ENCODE data around the gene NR2C2. TPM values are rescaled to one million over a fixed set of nuclear protein-coding genes. Genes with fewer than 3 reads are reported as not detected.

Gene NR2C2
- total RNA-seq, 2 donors from 2014 or later, result 33.8 to 41.3 TPM

DNA sequence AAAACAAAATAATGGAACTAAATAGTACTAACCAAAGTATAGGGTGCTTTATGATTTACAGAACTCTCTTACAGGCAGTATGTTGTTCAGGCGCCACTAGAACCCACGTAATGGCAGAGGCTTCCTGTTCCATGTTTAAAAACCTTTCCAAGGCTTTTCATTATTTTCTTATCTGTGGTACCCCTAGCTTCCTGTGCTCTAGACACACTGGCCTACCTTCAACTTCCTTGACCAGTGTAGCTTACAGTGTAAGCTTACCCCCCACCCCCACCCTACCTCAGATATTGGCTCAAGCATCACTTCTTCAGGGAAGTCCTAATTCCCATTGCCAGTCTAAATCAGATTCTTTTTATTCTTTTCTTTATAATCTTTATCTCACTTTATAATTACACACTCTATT is 2.9 kb downstream of the NR2C2 start:
- intact Hi-C loops (cut with DNase I), result no loop called here
- no peak overlapping the region for H3K9ac ChIP-seq (ENCODE audit: low read depth in 2 of 2, low read length in 2 of 2)
- H3K4me1 ChIP-seq, result peaks cover 5% of the 10 kb centered on the region
- H3K36me3 ChIP-seq, result no peaks in the 10 kb centered on the region
- H3K27me3 ChIP-seq, result no peaks in the 10 kb centered on the region
- no peaks in the 10 kb centered on the region for H3K9me3 ChIP-seq
- H3K4me3 ChIP-seq, result no peak overlapping the region
- H3K27ac ChIP-seq, result no peak overlapping the region
- TF ChIP-seq, protein P1, sequence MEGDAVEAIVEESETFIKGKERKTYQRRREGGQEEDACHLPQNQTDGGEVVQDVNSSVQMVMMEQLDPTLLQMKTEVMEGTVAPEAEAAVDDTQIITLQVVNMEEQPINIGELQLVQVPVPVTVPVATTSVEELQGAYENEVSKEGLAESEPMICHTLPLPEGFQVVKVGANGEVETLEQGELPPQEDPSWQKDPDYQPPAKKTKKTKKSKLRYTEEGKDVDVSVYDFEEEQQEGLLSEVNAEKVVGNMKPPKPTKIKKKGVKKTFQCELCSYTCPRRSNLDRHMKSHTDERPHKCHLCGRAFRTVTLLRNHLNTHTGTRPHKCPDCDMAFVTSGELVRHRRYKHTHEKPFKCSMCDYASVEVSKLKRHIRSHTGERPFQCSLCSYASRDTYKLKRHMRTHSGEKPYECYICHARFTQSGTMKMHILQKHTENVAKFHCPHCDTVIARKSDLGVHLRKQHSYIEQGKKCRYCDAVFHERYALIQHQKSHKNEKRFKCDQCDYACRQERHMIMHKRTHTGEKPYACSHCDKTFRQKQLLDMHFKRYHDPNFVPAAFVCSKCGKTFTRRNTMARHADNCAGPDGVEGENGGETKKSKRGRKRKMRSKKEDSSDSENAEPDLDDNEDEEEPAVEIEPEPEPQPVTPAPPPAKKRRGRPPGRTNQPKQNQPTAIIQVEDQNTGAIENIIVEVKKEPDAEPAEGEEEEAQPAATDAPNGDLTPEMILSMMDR (IDR thresholded peaks at IDR 0.05), result no peak
- DNase-seq, result no peak

DNA sequence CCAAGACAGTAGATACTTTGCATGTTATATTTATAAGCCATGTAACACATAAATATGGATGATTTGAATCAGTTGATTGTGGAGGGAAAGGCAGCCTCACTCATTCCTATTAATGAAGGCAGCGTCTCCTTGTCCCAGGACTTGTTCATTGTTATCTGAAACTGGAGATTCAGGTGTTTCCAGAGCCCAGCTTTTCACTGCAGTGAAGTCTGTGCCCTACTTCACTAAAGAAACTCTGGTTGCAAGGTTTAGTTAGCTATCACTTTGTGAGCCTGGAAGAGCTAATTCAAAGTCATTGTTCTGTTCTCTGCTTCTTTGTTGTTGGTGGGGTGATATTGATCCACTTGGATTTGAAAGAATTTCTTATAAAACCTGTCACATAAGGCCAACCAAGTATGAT is 9.8 kb downstream of the NR2C2 start:
- Histone ChIP-seq H3K9ac (ENCODE audit: low read depth in 2 of 2, low read length in 2 of 2) (no peak overlapping the region), H3K4me3 (no peak overlapping the region), H3K27ac (no peak overlapping the region), H3K27me3 (no peaks in the 10 kb centered on the region), H3K36me3 (no peaks in the 10 kb centered on the region), H3K9me3 (no peaks in the 10 kb centered on the region), H3K4me1 (no peaks in the 10 kb centered on the region)
- no peak for DNase-seq
- TF ChIP-seq, protein P1 (IDR thresholded peaks at IDR 0.05), result no peak
- intact Hi-C loops (cut with DNase I), result no loop called here

DNA sequence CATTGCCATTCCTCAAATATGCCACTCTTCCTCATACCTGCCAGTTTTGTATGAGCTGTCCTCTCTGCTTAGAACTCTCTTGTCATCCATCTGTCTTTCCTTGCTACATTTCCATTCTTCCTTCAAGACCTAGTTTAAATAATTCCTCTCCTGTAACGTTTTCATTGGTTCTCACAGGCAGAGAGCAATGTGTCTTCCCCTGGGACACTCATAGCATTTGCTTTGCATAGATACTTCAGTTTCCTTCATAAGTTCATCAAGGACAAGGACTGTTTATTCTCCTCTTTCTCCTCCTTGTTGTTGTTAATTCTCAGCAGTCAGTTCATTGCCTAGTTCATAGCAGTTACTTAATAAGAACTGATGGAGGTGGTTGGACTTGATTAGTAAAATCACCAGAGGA is 10.5 kb downstream of the NR2C2 start:
- TF ChIP-seq, protein P1 (IDR thresholded peaks at IDR 0.05), result no peak

DNA sequence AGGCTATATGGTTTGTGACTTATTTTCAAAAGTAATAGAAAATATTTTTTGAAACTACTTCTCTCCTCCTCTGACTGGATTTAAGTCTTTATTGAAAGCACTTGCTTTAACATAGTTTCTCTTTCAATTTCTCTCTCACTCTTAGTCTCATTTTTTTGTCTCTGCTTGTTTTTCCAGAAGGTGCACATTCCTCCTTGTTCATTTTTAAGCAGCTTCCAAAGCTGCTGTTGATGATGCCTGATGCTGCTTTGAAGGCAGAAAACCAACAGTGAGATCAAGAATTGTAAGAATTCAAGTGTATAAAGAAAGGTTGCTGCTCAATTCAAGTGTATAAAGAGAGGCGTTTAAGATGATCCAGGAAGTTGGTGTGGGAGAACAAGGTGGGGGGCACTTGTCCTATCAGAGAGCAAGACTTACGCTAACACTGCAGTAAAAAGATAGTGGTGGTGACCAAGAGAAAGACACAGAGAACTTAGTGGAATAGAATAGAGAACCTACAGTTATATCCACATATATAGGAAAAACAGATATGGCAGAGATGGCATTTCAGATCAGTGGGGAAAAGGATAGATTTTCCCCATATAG is 12.1 kb downstream of the NR2C2 start:
- intact Hi-C loops (cut with DNase I), result no loop called here
- Histone ChIP-seq H3K9me3 (no peaks in the 10 kb centered on the region), H3K27ac (peak overlapping the region; percentile 29), H3K9ac (ENCODE audit: low read depth in 2 of 2, low read length in 2 of 2) (no peak overlapping the region), H3K4me1 (no peaks in the 10 kb centered on the region), H3K27me3 (no peaks in the 10 kb centered on the region), H3K36me3 (no peaks in the 10 kb centered on the region), H3K4me3 (no peak overlapping the region)
- TF ChIP-seq, protein P1 (IDR thresholded peaks at IDR 0.05), result no peak
- no peak for DNase-seq

More for the DNA sequence above, 10.5 kb downstream of the NR2C2 start:
- H3K9ac ChIP-seq (ENCODE audit: low read depth in 2 of 2, low read length in 2 of 2), result peak overlapping the region in 1 of 2 donors; percentile 6
- intact Hi-C loops (cut with DNase I), result no loop called here
- H3K27ac ChIP-seq, result no peak overlapping the region
- no peak for DNase-seq
- H3K27me3 ChIP-seq, result no peaks in the 10 kb centered on the region
- H3K9me3 ChIP-seq, result no peaks in the 10 kb centered on the region
- no peaks in the 10 kb centered on the region for H3K36me3 ChIP-seq
- no peaks in the 10 kb centered on the region for H3K4me1 ChIP-seq
- no peak overlapping the region for H3K4me3 ChIP-seq

DNA sequence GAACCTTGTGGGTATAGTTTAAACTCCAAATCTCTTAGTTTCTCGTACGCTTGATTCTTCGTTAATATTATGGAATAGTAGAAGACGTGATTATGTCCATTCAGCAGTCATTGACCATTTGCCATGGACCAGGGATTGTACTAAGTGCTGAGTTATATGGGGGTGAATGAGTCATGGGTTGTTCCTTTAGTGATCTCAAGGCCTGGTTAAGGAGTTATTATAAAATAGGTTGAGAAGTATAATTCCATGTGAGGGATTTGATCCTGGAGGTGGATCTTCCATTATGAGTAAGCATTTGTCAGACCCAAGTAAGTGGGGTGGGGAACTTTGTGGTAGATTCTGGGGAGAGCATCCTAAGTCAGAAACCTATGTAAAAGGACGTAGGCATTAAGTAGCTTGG is 15.4 kb downstream of the NR2C2 start:
- Histone ChIP-seq H3K27ac (no peak overlapping the region), H3K9ac (ENCODE audit: low read depth in 2 of 2, low read length in 2 of 2) (no peak overlapping the region), H3K36me3 (no peaks in the 10 kb centered on the region), H3K4me3 (no peak overlapping the region), H3K4me1 (no peaks in the 10 kb centered on the region), H3K9me3 (no peaks in the 10 kb centered on the region), H3K27me3 (no peaks in the 10 kb centered on the region)
- no peak for DNase-seq
- intact Hi-C loops (cut with DNase I), result no loop called here
- TF ChIP-seq, protein P1 (IDR thresholded peaks at IDR 0.05), result no peak
